ENCODE results near the gene SERPINE3. TPM values are rescaled to one million over a fixed set of nuclear protein-coding genes. Genes with fewer than 3 reads are reported as not detected.

The SERPINE3 gene
- total and polyA plus RNA-seq, 2 of the 4 experiments (the other 2 are of a cell fraction) = not detected

DNA sequence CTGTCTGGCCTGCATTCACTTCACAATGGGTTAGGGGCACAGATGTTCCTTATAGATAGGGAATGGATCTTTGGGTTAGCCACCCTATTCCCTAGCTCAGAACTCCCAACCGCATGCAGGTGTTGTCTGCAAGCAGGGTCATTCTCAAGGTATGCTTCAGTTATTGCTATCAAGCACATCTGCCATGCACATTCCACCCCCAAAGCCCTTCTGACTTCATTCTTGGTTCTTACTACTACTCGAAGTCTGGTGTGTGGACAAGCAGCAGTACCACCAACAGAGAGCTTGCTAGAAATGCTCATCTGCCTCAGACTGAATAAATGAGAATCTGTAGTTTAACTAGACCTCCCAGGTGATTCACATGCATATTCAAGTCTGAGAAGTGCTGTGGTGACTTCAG lies 31.3 kb downstream of the SERPINE3 start:
- dilution Hi-C loops (cut with HindIII; ENCODE audit: low sequenced_read_pairs, unreplicated experiment) = no loop called here

More for the DNA sequence above, 31.3 kb downstream of the SERPINE3 start:
- no peak overlapping the region for H4K91ac ChIP-seq (ENCODE audit: insufficient read depth, low read depth, low read length)
- H3K79me1 ChIP-seq (ENCODE audit: low read depth in 1 of 2, low read length in 2 of 2) = peaks cover 19 to 26% of the 10 kb centered on the region in 2 experiments
- no peak overlapping the region for H2AFZ ChIP-seq (replicated peaks; ENCODE audit: low read length, poor library complexity)
- H3K14ac ChIP-seq (replicated peaks; ENCODE audit: low read depth, low read length) = no peak overlapping the region
- H4K8ac ChIP-seq (ENCODE audit: low read depth in 2 of 2, low read length in 2 of 2) = no peak overlapping the region
- H3K4me1 ChIP-seq (ENCODE audit: control insufficient read depth, insufficient read depth, low read length) = peaks cover 4% of the 10 kb centered on the region
- H3K36me3 ChIP-seq (ENCODE audit: control insufficient read depth, insufficient read depth, low read length) = peaks cover 37% of the 10 kb centered on the region
- no peak overlapping the region for H2AK5ac ChIP-seq (ENCODE audit: low read depth, low read length)
- H2BK120ac ChIP-seq (ENCODE audit: low read depth, low read length) = no peak overlapping the region
- CTCF ChIA-PET = interaction anchor here (0.6 kb wide), 1 partner anchor 36 kb away, joined by 3 read pairs; no protein-coding TSS in a partner anchor
- intact Hi-C loops (cut with micrococcal nuclease) = no loop called here
- H3K27me3 ChIP-seq (ENCODE audit: control insufficient read depth, insufficient read depth, low read length) = no peaks in the 10 kb centered on the region
- POLR2A ChIA-PET (ENCODE audit: unreplicated experiment) = no interaction called here
- no peak overlapping the region for H3K4me3 ChIP-seq (ENCODE audit: insufficient read depth, low read depth, low read length)
- no peak overlapping the region for H2AK9ac ChIP-seq (replicated peaks; ENCODE audit: low read depth, low read length, poor library complexity)
- DNase-seq (no peak), ATAC-seq (ENCODE audit: low read depth) (no peak)
- H4K5ac ChIP-seq (ENCODE audit: low read depth, low read length) = no peak overlapping the region
- no peak overlapping the region for H3K4ac ChIP-seq (ENCODE audit: low read depth, low read length)
- in situ Hi-C loops (cut with MboI; ENCODE audit: low sequenced_read_pairs) = no loop called here
- no peak overlapping the region for H3K27ac ChIP-seq (ENCODE audit: insufficient read depth, low read length)
- H3K56ac ChIP-seq (ENCODE audit: extremely low read depth, insufficient read depth, low read length) = no peak overlapping the region
- H3K9me3 ChIP-seq (ENCODE audit: control insufficient read depth, insufficient read depth, low read length) = no peaks in the 10 kb centered on the region
- H3K9ac ChIP-seq (ENCODE audit: low read depth, low read length) = no peak overlapping the region
- H3K9me1 ChIP-seq (ENCODE audit: insufficient read depth, low read length) = peaks cover 8% of the 10 kb centered on the region; the same call in 1 of the 2 replicates
- no CpG with 5 or more reads among the region's 2 CpGs for WGBS, 2 experiments (ENCODE audit: extremely low coverage in 2 of 2, insufficient read length in 1 of 2)
- peaks cover 12% of the 10 kb centered on the region for H4K20me1 ChIP-seq (ENCODE audit: insufficient read depth, low read length)
- H3K4me2 ChIP-seq (ENCODE audit: low read depth, low read length) = no peak overlapping the region
- no peak overlapping the region for H2BK5ac ChIP-seq (ENCODE audit: low read depth, low read length, poor library complexity, severe bottlenecking)
- BruUV-seq (replicated peaks) = no TSS peak
- no peak overlapping the region for H2BK20ac ChIP-seq (ENCODE audit: low read depth, low read length)
- no peak overlapping the region for H2BK15ac ChIP-seq (ENCODE audit: low read depth, low read length)
- no peak overlapping the region for H3K18ac ChIP-seq (ENCODE audit: low read depth, low read length)
- no peak overlapping the region for H3K23ac ChIP-seq (ENCODE audit: low read depth, low read length)
- no peak for TF ChIP-seq CEBPB (IDR thresholded peaks at IDR 0.05; ENCODE audit: low read depth, low read length)
- TF ChIP-seq, protein P1, sequence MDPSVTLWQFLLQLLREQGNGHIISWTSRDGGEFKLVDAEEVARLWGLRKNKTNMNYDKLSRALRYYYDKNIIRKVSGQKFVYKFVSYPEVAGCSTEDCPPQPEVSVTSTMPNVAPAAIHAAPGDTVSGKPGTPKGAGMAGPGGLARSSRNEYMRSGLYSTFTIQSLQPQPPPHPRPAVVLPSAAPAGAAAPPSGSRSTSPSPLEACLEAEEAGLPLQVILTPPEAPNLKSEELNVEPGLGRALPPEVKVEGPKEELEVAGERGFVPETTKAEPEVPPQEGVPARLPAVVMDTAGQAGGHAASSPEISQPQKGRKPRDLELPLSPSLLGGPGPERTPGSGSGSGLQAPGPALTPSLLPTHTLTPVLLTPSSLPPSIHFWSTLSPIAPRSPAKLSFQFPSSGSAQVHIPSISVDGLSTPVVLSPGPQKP (IDR thresholded peaks at IDR 0.05; ENCODE audit: borderline replicate concordance, low read depth, low read length) = no peak
- TF ChIP-seq, protein P2, sequence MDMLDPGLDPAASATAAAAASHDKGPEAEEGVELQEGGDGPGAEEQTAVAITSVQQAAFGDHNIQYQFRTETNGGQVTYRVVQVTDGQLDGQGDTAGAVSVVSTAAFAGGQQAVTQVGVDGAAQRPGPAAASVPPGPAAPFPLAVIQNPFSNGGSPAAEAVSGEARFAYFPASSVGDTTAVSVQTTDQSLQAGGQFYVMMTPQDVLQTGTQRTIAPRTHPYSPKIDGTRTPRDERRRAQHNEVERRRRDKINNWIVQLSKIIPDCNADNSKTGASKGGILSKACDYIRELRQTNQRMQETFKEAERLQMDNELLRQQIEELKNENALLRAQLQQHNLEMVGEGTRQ (IDR thresholded peaks at IDR 0.05; ENCODE audit: low read depth, low read length) = no peak
